Right atrium auricular region (tissue), 2 donors: ENCODE results near the gene RAD51B. TPM values are rescaled to one million over a fixed set of nuclear protein-coding genes. Genes with fewer than 3 reads are reported as not detected.
A peak's percentile ranks its signal among the peaks of the same experiment; 100 is the strongest.

Experiments used
- DNase-seq: peaks from one replicate; pipeline ENCODE4 v3.0.0-alpha.2; 2019; ENCODE audit warnings: low spot score
- H3K27ac ChIP-seq, 2 donors: fragments of 200-600 bp; sonication (generic); 1 replicate in 1 of 2; 2 replicates in 1 of 2; pipeline ENCODE4 v1.5.1; 2016 to 2019
- H3K27me3 ChIP-seq, 2 donors: fragments of 200-600 bp; sonication (generic); one replicate each; pipeline versions ENCODE4 v1.5.1 to v1.6.0; 2017 to 2019
- H3K36me3 ChIP-seq: fragments of 200-600 bp; sonication (generic); one replicate; pipeline ENCODE4 v1.5.1; 2016
- H3K4me1 ChIP-seq, 2 donors: fragments of 200-600 bp; sonication (generic); one replicate each; pipeline versions ENCODE4 v1.5.1 to v1.6.0; 2017 to 2019
- H3K4me3 ChIP-seq, 2 donors: fragments of 200-600 bp; sonication (generic); 1 replicate in 1 of 2; 2 replicates in 1 of 2; pipeline ENCODE4 v1.5.1; 2017 to 2019; ENCODE audit warnings: mild to moderate bottlenecking in 1 of 2, moderate library complexity in 1 of 2
- H3K9me3 ChIP-seq, 2 donors: fragments of 200-600 bp; sonication (generic); one replicate each; pipeline ENCODE4 v1.5.1; 2019
- CTCF ChIP-seq, 2 donors: fragments of 200-600 bp; sonication (generic); IDR thresholded peaks; one replicate each; pipeline ENCODE4 v1.5.1; 2019; ENCODE audit warnings: antibody characterized with exemption in 2 of 2
- total RNA-seq, 2 donors: library from RNA; depleted of rRNA; stranded (reverse); fragments of >200 nt; gene quantifications; one replicate each; pipeline ENCODE4 v1.1.0, GENCODE V29; 2016

Gene RAD51B
- total RNA-seq, 2 donors from 2014 or later: 1.2 to 1.5 TPM

DNA sequence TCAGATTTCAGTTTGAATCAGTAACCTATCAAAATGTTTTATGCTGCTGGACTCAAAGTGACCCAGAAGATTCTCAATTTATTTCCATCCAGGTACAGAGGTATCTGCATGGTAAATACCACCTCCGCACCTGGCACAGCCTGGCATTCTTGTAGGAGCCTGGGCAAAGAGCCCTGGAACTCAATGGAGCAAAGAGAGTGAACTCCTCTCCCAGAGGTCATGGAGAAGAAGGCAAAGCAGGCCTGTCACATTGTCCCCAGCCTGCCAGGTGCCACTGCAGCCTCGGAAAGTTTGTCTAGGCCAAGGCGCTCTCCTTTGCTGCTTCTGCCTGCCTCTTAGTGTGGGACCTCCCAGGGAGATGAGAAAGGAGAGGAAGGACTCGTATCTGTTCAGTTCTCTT, 653.5 kb downstream of the RAD51B start:
- TF ChIP-seq CTCF (IDR thresholded peaks at IDR 0.05): no peak
- no peaks in the 10 kb centered on the region for H3K27me3 ChIP-seq
- no peak overlapping the region for H3K27ac ChIP-seq
- no peak for DNase-seq
- no peaks in the 10 kb centered on the region for H3K36me3 ChIP-seq
- H3K4me1 ChIP-seq: peaks cover 0 to 18% of the 10 kb centered on the region in 2 donors
- no peak overlapping the region for H3K4me3 ChIP-seq
- H3K9me3 ChIP-seq: no peaks in the 10 kb centered on the region

GRCh38 chr14:68473794-68474193, 654.2 kb downstream of the RAD51B start:
- H3K36me3 ChIP-seq: no peaks in the 10 kb centered on the region
- H3K9me3 ChIP-seq: no peaks in the 10 kb centered on the region
- H3K27ac ChIP-seq: no peak overlapping the region
- H3K4me3 ChIP-seq: no peak overlapping the region
- no peak for DNase-seq
- TF ChIP-seq CTCF (IDR thresholded peaks at IDR 0.05): no peak
- H3K4me1 ChIP-seq: peaks cover 0 to 18% of the 10 kb centered on the region in 2 donors
- no peaks in the 10 kb centered on the region for H3K27me3 ChIP-seq

GRCh38 chr14:68474741-68475140, 655.2 kb downstream of the RAD51B start:
- TF ChIP-seq CTCF (IDR thresholded peaks at IDR 0.05): no peak
- no peak for DNase-seq
- no peak overlapping the region for H3K27ac ChIP-seq

DNA sequence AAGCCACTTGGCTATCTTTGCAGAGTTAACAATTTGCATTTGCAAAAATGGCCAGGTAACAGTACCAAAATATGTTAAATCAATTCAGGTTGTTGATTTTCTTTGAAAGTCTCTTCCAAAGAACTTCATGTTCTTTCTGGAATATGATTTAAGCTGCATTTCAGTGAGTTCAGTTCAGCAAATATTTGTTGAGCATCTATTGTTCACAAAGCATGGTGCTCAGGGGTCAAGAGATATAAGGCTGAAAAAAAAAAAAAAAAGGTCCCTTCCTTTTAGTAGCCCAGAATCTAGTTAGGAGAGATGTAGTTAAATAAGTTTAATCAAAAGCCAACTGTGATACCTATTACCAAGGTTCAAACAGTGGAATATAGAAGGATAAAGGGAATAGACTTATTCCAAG, 656.2 kb downstream of the RAD51B start:
- Histone ChIP-seq H3K9me3 (no peaks in the 10 kb centered on the region), H3K27ac (peak overlapping the region in 1 of 2 donors; percentile 61)

More at GRCh38 chr14:68474741-68475140, 655.2 kb downstream of the RAD51B start:
- H3K36me3 ChIP-seq: no peaks in the 10 kb centered on the region
- H3K4me1 ChIP-seq: peaks cover 0 to 18% of the 10 kb centered on the region in 2 donors
- no peak overlapping the region for H3K4me3 ChIP-seq
- no peaks in the 10 kb centered on the region for H3K9me3 ChIP-seq
- H3K27me3 ChIP-seq: no peaks in the 10 kb centered on the region

GRCh38 chr14:68476212-68477109, 656.9 kb downstream of the RAD51B start:
- peak; percentile 90 for DNase-seq
- Histone ChIP-seq H3K27me3 (no peaks in the 10 kb centered on the region), H3K36me3 (no peaks in the 10 kb centered on the region), H3K4me3 (no peak overlapping the region), H3K27ac (peak overlapping the region; percentile 61), H3K4me1 (peaks cover 0 to 18% of the 10 kb centered on the region in 2 donors), H3K9me3 (no peaks in the 10 kb centered on the region)
- no peak for TF ChIP-seq CTCF (IDR thresholded peaks at IDR 0.05)

More for the DNA sequence above, 656.2 kb downstream of the RAD51B start:
- peaks cover 0 to 18% of the 10 kb centered on the region in 2 donors for H3K4me1 ChIP-seq
- no peaks in the 10 kb centered on the region for H3K27me3 ChIP-seq
- H3K4me3 ChIP-seq: no peak overlapping the region
- TF ChIP-seq CTCF (IDR thresholded peaks at IDR 0.05): no peak
- no peaks in the 10 kb centered on the region for H3K36me3 ChIP-seq
- no peak for DNase-seq
